GM13976 (cell line): Measurements from ENCODE around the gene OR52E5.

Experiments
- DNase-seq: peaks from one replicate; pipeline ENCODE4 v3.0.0; 2012; ENCODE audit warnings: low spot score
- CTCF ChIP-seq: IDR thresholded peaks from 2 replicates; pipeline ENCODE4 v1.5.1; 2012; ENCODE audit warnings: borderline replicate concordance, mild to moderate bottlenecking; ENCODE audit not compliant: insufficient read depth; ENCODE audit errors: extremely low read depth, missing control alignments, control extremely low read depth
- in situ Hi-C: fragments of 300-500 bp; cut with MboI; formaldehyde crosslinking; loops from one replicate; pipeline ENCODE4 v1.12.0; 2022; ENCODE audit warnings: low sequenced_read_pairs, mixed read lengths, inconsistent platforms; ENCODE audit not compliant: unreplicated experiment

Gene OR52E5

GRCh38 chr11:5938603-5938965 lies 45.6 kb downstream of the OR52E5 start:
- DNase-seq = no peak
- TF ChIP-seq CTCF = no peak
- in situ Hi-C loops = no loop called here

- DNase-seq = no peak
- no peak for TF ChIP-seq CTCF
- in situ Hi-C loops = no loop called here
Measured at GRCh38 chr11:5940748-5941147, 47.7 kb downstream of the OR52E5 start.

GRCh38 chr11:5941951-5942350 lies 48.9 kb downstream of the OR52E5 start, which contains the start of gene OR56A3:
TSS of gene OR56A3 (plus strand) at chr11:5942251. CDS start at chr11:5947347, 5,096 bp downstream.
- no peak for TF ChIP-seq CTCF
- DNase-seq = no peak
- in situ Hi-C loops = no loop called here
